ENCODE results near the gene CHP1. TPM values are rescaled to one million over a fixed set of nuclear protein-coding genes. Genes with fewer than 3 reads are reported as not detected.

Gene CHP1
- total RNA-seq, 1 experiment from 2014 or later = 101 TPM

- TF ChIP-seq JUND (IDR thresholded peaks at IDR 0.05) = no peak
Measured at GRCh38 chr15:41183581-41183980, 47.5 kb upstream of the CHP1 start (continued).

- CTCF ChIA-PET = interaction anchor here (0.6 kb wide), 1 partner anchor 8 kb away, joined by 3 read pairs; no protein-coding TSS in a partner anchor
- no peak overlapping the region for H3K27ac ChIP-seq (ENCODE audit: low read depth, low read length)
- H4K20me1 ChIP-seq (ENCODE audit: insufficient read depth) = no peaks in the 10 kb centered on the region
- no peak overlapping the region for H3K4me3 ChIP-seq (replicated peaks in 1 of 2; ENCODE audit: low read depth in 1 of 2, low read length in 2 of 2)
- intact Hi-C loops (cut with micrococcal nuclease) = no loop called here
- H2AFZ ChIP-seq (ENCODE audit: low read depth, low read length, poor library complexity, severe bottlenecking) = no peak overlapping the region
- H3K4me1 ChIP-seq (ENCODE audit: control insufficient read depth in 1 of 2, insufficient read depth in 2 of 2, low read length in 2 of 2) = no peaks in the 10 kb centered on the region
- H3K9ac ChIP-seq (ENCODE audit: low read length) = no peak overlapping the region
- H3K27me3 ChIP-seq (ENCODE audit: insufficient read depth, low read length) = no peaks in the 10 kb centered on the region
- no peaks in the 10 kb centered on the region for H3K36me3 ChIP-seq (ENCODE audit: control insufficient read depth in 1 of 2, insufficient read depth in 2 of 2, low read length in 2 of 2)
- POLR2A ChIA-PET = no interaction called here
- BruUV-seq (replicated peaks) = no TSS peak
- no peaks in the 10 kb centered on the region for H3K79me2 ChIP-seq (ENCODE audit: insufficient read depth, low read length)
- RAD21 ChIA-PET (ENCODE audit: low non-redundant PET in 1 of 2, low total read pairs in 2 of 2, uncharacterized antibody in 2 of 2, unreplicated experiment in 2 of 2) = no interaction called here
- ATAC-seq = no peak
- TF ChIP-seq CBX3 (IDR thresholded peaks at IDR 0.05; ENCODE audit: low read depth) = no peak
- TF ChIP-seq ZBTB33 (IDR thresholded peaks at IDR 0.05; ENCODE audit: extremely low read depth, insufficient replicate concordance, low read length) = no peak
- no peak for TF ChIP-seq SIN3A (IDR thresholded peaks at IDR 0.05; ENCODE audit: low read depth)
- no peak for TF ChIP-seq RAD21 (IDR thresholded peaks at IDR 0.05; ENCODE audit: low read depth)
- no peak for TF ChIP-seq FOSL1 (IDR thresholded peaks at IDR 0.05; ENCODE audit: low read depth)
- no peak for TF ChIP-seq ELF1 (IDR thresholded peaks at IDR 0.05; ENCODE audit: borderline replicate concordance, low read depth)
- TF ChIP-seq EZH2 (IDR thresholded peaks at IDR 0.05) = no peak
- no peak for TF ChIP-seq REST (IDR thresholded peaks at IDR 0.05; ENCODE audit: low read depth)
- TF ChIP-seq CTCF (IDR thresholded peaks at IDR 0.05 in 2 of 3, conservative IDR thresholded peaks at IDR 0.05 in 1 of 3; ENCODE audit: borderline replicate concordance in 1 of 3, insufficient read depth in 1 of 3, low read depth in 2 of 3, low read length in 2 of 3) = no peak
- no peak for TF ChIP-seq ATF3 (IDR thresholded peaks at IDR 0.05)
- TF ChIP-seq SP1 (IDR thresholded peaks at IDR 0.05; ENCODE audit: low read depth) = no peak
- TF ChIP-seq ZFX (IDR thresholded peaks at IDR 0.05) = no peak
- TF ChIP-seq TCF7L2 (IDR thresholded peaks at IDR 0.05; ENCODE audit: borderline replicate concordance, extremely low read depth, insufficient read depth, insufficient read length) = no peak
- no peak for TF ChIP-seq MAX (IDR thresholded peaks at IDR 0.05)
- no peak for TF ChIP-seq ZNF274 (IDR thresholded peaks at IDR 0.05; ENCODE audit: low read depth, low read length)
- DNase-seq (ENCODE audit: low read depth, low spot score) = no peak
- no peak overlapping the region for H3K4me2 ChIP-seq (ENCODE audit: low read length)
- H3K9me2 ChIP-seq (ENCODE audit: insufficient read depth) = no peaks in the 10 kb centered on the region
- H3K9me3 ChIP-seq (ENCODE audit: control insufficient read depth in 1 of 2, insufficient read depth in 1 of 2, low read depth in 1 of 2, low read length in 2 of 2) = no peaks in the 10 kb centered on the region
Measured at GRCh38 chr15:41194444-41194843, 36.6 kb upstream of the CHP1 start.

All from HCT116 (cell line).